Measurements from ENCODE around the gene HOXA7. TPM values are rescaled to one million over a fixed set of nuclear protein-coding genes. Genes with fewer than 3 reads are reported as not detected.

The HOXA7 gene
- total and polyA plus RNA-seq, 10 of the 15 experiments (the other 5 are each of a cell fraction or from before 2014, with no cell fraction given), result not detected

- TF ChIP-seq E2F8 (IDR thresholded peaks at IDR 0.05; ENCODE audit: low read depth, partially characterized antibody) (no peak), SP1 (IDR thresholded peaks at IDR 0.05; ENCODE audit: low read depth, low read length) (no peak), PRDM15 (CRISPR knock-in tag; IDR thresholded peaks at IDR 0.05) (no peak), MYB (IDR thresholded peaks at IDR 0.05; ENCODE audit: borderline replicate concordance, low read depth, low read length) (no peak), BRCA1 (IDR thresholded peaks at IDR 0.05; ENCODE audit: low read depth, low read length) (no peak), MYC (IDR thresholded peaks at IDR 0.05; ENCODE audit: insufficient read depth, insufficient read length, insufficient replicate concordance, low read length, severe bottlenecking) (no peak)
These were observed 1.4 kb upstream of the HOXA7 start (continued) for GRCh38 chr7:27157702-27158431.
